OCI-LY1 (cell line): ENCODE measurements around the gene OR52I1.

Experiments
- H2AFZ ChIP-seq: fragments of 200-600 bp; sonication (generic), shearing (Covaris generic); 2 replicates; pipeline ENCODE4 v1.6.0; 2014; ENCODE audit warnings: antibody characterized with exemption, mild to moderate bottlenecking, low read length
- H3F3A ChIP-seq: fragments of 200-600 bp; sonication (generic), shearing (Covaris generic); 2 replicates; pipeline ENCODE4 v1.6.0; 2014; ENCODE audit warnings: mild to moderate bottlenecking, antibody characterized with exemption, low read length, moderate library complexity; ENCODE audit not compliant: insufficient read depth
- H3K27ac ChIP-seq: fragments of 200-600 bp; sonication (generic); 2 replicates; pipeline ENCODE4 v1.5.1; 2014; ENCODE audit warnings: low read length, mixed run types, mild to moderate bottlenecking, low read depth; ENCODE audit not compliant: poor library complexity, severe bottlenecking
- H3K27me3 ChIP-seq: fragments of 200-600 bp; sonication (generic); 2 replicates; pipeline ENCODE4 v1.6.0; 2014; ENCODE audit warnings: antibody characterized with exemption, mild to moderate bottlenecking, low read length, moderate library complexity; ENCODE audit not compliant: insufficient read depth
- H3K36me3 ChIP-seq: fragments of 200-600 bp; sonication (generic); 2 replicates; pipeline ENCODE4 v1.6.1; 2014; ENCODE audit warnings: mild to moderate bottlenecking, antibody characterized with exemption, low read length, moderate library complexity, mixed read lengths; ENCODE audit not compliant: insufficient read depth
- H3K4me1 ChIP-seq: fragments of 200-600 bp; sonication (generic); 2 replicates; pipeline ENCODE4 v1.5.1; 2014; ENCODE audit warnings: mild to moderate bottlenecking, low read length, moderate library complexity; ENCODE audit not compliant: insufficient read depth, severe bottlenecking
- H3K4me2 ChIP-seq: fragments of 200-600 bp; sonication (generic), shearing (Covaris generic); 2 replicates; pipeline ENCODE4 v1.6.1; 2014; ENCODE audit warnings: low read length
- H3K4me3 ChIP-seq: fragments of 200-600 bp; sonication (generic); 2 replicates; pipeline ENCODE4 v1.5.1; 2014; ENCODE audit warnings: low read length, low read depth, mild to moderate bottlenecking, mixed read lengths; ENCODE audit not compliant: poor library complexity, severe bottlenecking
- H3K79me2 ChIP-seq: fragments of 200-600 bp; shearing (Covaris generic); 2 replicates; pipeline ENCODE4 v1.6.1; 2016; ENCODE audit warnings: mixed run types, low read length, mixed read lengths; ENCODE audit not compliant: insufficient read depth
- H3K9ac ChIP-seq: fragments of 200-600 bp; sonication (generic), shearing (Covaris generic); 2 replicates; pipeline ENCODE4 v1.6.1; 2014; ENCODE audit warnings: mild to moderate bottlenecking, low read length, mixed read lengths
- H3K9me2 ChIP-seq: fragments of 200-600 bp; sonication (generic), shearing (Covaris generic); 2 replicates; pipeline ENCODE4 v1.6.1; 2014; ENCODE audit warnings: low read depth, mild to moderate bottlenecking, low read length, mixed read lengths
- H3K9me3 ChIP-seq: fragments of 200-600 bp; shearing (Covaris generic); 2 replicates; pipeline ENCODE4 v1.6.1; 2014; ENCODE audit warnings: low read length, mixed read lengths
- H4K20me1 ChIP-seq: fragments of 200-600 bp; sonication (generic), shearing (Covaris generic); 2 replicates; pipeline ENCODE4 v1.6.0; 2016; ENCODE audit warnings: mild to moderate bottlenecking, low read length; ENCODE audit not compliant: insufficient read depth
- CTCF ChIP-seq: fragments of 200-600 bp; sonication (generic), shearing (Covaris generic); IDR thresholded peaks from 2 replicates; pipeline ENCODE4 v1.5.1; 2017; ENCODE audit warnings: mild to moderate bottlenecking, antibody characterized with exemption, low read length, moderate library complexity, mixed read lengths
- EZH2 ChIP-seq: fragments of 200-600 bp; sonication (generic), shearing (Covaris generic); IDR thresholded peaks from 2 replicates; pipeline ENCODE4 v1.8.0; 2017; ENCODE audit warnings: borderline replicate concordance, mixed run types, mild to moderate bottlenecking, antibody characterized with exemption, low read length, moderate library complexity, mixed read lengths

Gene OR52I1

DNA sequence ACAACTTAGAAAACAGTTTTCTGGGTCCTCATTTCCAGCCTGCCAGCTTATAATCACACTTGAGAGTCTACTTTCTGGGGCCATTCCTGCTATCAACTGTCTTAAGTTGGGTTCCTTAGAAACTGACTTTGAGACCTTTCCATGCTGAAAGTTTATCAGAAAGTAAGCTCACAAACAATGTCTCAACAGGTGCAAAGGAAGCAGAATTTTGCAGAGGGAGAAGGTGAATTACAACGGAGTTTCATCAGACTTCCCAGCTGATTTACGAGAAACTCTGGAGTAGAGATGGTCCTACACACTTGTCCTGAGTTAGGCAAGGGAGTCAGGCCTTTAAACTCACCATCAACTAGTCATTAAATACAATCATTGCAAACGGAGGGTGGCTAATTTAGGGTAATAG is 17.0 kb upstream of the OR52I1 start:
- Histone ChIP-seq H3K4me2 (no peak overlapping the region), H3K9me3 (no peaks in the 10 kb centered on the region), H4K20me1 (no peaks in the 10 kb centered on the region), H2AFZ (no peak overlapping the region), H3K4me3 (no peak overlapping the region), H3K27ac (no peak overlapping the region), H3K27me3 (no peaks in the 10 kb centered on the region), H3K36me3 (no peaks in the 10 kb centered on the region), H3F3A (no peaks in the 10 kb centered on the region), H3K4me1 (no peaks in the 10 kb centered on the region), H3K79me2 (no peaks in the 10 kb centered on the region), H3K9me2 (no peaks in the 10 kb centered on the region), H3K9ac (no peak overlapping the region)
- TF ChIP-seq EZH2 (no peak), CTCF (no peak)

DNA sequence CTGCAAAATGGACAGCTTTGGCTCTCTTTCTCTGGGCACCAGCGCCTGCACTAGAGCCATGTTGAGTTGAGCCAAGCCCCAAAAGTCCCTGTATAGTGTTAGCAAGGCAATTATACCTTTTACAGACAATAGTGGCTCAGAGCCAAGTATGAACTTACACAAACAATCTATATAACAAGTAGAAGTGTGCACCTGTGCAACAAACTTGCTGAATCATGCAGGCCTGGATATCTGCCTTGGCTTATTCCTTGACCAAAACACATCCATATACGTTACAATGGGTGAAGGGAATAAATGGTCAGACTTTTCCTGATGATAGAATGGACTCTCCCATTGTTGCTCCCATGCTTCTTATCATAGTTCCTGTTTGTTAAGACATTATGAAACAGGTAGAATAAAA is 16.1 kb upstream of the OR52I1 start:
- Histone ChIP-seq H3K36me3 (no peaks in the 10 kb centered on the region), H3K4me1 (no peaks in the 10 kb centered on the region), H2AFZ (no peak overlapping the region), H3K9me3 (no peaks in the 10 kb centered on the region), H4K20me1 (no peaks in the 10 kb centered on the region), H3K27ac (no peak overlapping the region), H3K4me3 (no peak overlapping the region), H3K4me2 (no peak overlapping the region), H3K9me2 (no peaks in the 10 kb centered on the region), H3K27me3 (no peaks in the 10 kb centered on the region), H3F3A (no peaks in the 10 kb centered on the region), H3K79me2 (no peaks in the 10 kb centered on the region), H3K9ac (no peak overlapping the region)
- TF ChIP-seq CTCF, result no peak
- no peak for TF ChIP-seq EZH2

DNA sequence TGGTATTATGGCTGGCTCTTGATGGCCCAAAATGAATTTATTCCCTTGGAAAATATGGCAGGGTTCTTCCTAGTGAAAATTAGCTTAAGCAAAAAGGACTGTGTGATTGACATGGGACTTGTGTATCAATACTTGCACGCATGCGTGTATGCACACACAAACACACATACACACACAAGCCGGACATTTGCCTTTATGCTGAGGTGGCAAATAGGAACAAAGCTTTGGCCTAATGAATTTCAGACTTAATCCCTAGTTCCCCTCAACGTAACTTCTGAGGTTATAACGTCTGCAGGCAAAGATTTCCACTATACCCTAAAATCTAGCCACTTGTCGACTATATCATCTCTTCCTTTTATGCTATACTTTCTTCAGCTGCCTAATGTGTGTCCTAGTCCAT is 15.2 kb upstream of the OR52I1 start:
- Histone ChIP-seq H3K27ac (no peak overlapping the region), H3K9me2 (no peaks in the 10 kb centered on the region), H3K79me2 (no peaks in the 10 kb centered on the region), H3K4me2 (no peak overlapping the region), H2AFZ (no peak overlapping the region), H3K9me3 (no peaks in the 10 kb centered on the region), H3K9ac (no peak overlapping the region), H4K20me1 (no peaks in the 10 kb centered on the region), H3K4me3 (no peak overlapping the region), H3K36me3 (no peaks in the 10 kb centered on the region), H3K4me1 (no peaks in the 10 kb centered on the region), H3F3A (no peaks in the 10 kb centered on the region), H3K27me3 (no peaks in the 10 kb centered on the region)
- no peak for TF ChIP-seq CTCF
- TF ChIP-seq EZH2, result no peak

GRCh38 chr11:4580124-4580523 is 13.7 kb upstream of the OR52I1 start:
- Histone ChIP-seq H3K36me3 (no peaks in the 10 kb centered on the region), H2AFZ (no peak overlapping the region), H3K4me3 (no peak overlapping the region), H3K9ac (no peak overlapping the region), H3K9me2 (no peaks in the 10 kb centered on the region), H3K4me2 (no peak overlapping the region), H3K27me3 (no peaks in the 10 kb centered on the region), H3K9me3 (no peaks in the 10 kb centered on the region), H3F3A (no peaks in the 10 kb centered on the region), H3K27ac (no peak overlapping the region), H3K4me1 (no peaks in the 10 kb centered on the region), H3K79me2 (no peaks in the 10 kb centered on the region), H4K20me1 (no peaks in the 10 kb centered on the region)
- TF ChIP-seq EZH2, result no peak
- no peak for TF ChIP-seq CTCF
